NOMO-1 (cell line): ENCODE results near the gene ZNF417.
"Not testable (repeated sequence)": the region's sequence is repeated elsewhere in the genome, so short reads cannot be mapped to it uniquely, and the experiment has no call there.

Source experiments
- DNase-seq, 2 experiments: peaks; one replicate each; lab custom pipeline; 2025; ENCODE audit not compliant: unreplicated experiment in 2 of 2; lab: John Stamatoyannopoulos, UW

The ZNF417 gene

GRCh38 chr19:57888107-57888559 lies 28.3 kb downstream of the ZNF417 start:
- no peak for DNase-seq

DNA sequence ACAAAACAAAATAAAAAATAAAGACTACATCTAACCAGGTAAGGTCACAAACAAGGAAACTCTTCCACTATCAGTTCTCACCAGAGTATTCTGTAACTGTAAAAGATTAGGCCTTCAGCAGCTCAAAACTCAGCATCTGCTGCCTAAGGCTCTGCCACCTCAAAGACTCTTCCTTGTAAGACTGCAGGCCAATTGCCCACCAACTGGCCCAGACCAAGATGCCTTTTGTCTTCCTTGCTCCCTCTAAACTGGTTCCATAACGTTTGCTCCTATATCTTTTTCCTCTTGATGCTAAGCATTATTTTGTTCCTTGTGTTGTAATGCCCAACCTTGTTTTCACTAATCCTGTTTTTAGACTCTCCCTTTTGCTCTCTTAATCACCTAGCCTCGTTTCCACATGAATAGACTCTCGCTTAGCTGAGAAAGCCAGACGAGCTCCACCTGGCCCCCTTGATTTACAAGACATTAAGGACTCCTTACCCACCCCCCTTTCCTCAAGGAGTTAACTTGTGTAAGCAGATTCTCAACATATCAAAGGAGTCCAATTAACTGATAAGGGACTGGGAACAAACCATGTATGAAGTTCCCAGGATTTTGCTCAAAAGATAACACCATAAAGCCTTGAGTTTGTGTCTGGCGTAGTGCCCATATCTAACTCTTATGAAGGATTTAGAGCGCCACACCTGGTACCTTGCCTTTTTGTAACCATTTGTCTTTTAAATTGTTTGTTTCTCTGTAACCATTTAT lies 29.0 kb downstream of the ZNF417 start:
- DNase-seq, result no peak

DNA sequence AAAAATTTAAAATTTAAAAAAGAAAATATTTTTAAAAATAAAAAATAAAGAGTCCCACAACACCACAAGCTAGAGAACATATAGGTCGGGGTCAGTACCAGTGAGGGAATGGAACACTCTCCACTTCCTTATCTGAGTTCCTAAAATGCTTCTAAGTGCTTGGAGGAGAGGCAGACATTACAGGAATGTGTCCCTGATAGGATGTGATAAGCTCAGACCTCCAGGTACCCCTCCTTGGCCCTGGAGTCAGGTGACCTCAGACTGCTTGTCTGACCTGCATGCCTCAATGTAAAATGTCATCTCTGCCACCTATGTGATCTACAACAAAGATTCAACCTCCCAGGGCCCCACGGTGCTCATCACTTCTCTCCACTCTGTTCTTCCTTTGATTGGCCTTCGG lies 30.3 kb downstream of the ZNF417 start:
- DNase-seq, result no peak

- DNase-seq, result not testable (repeated sequence)
These were observed 42.3 kb downstream of the ZNF417 start for GRCh38 chr19:57873883-57874799.

DNA sequence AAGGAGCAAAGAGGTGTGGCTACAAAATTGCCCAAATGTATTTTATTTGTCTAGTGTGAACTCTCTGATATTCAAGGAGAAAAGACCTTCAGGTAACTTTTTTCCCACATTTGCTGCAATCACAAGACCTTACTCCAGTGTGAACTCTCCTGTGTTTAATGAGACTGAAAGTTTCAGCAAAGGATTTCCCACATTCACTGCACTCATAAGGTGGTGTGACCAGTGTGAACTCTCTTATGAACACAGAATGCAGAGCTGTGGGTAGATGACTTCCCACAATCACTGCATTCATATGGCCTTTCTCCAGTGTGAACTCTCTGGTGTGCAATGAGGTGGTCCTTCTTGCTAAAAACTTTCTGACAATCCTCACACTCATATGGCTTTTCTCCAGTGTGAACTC lies 43.9 kb downstream of the ZNF417 start:
- DNase-seq, result no peak

- no peak for DNase-seq
These were observed 46.2 kb downstream of the ZNF417 start for GRCh38 chr19:57870225-57870624.

DNA sequence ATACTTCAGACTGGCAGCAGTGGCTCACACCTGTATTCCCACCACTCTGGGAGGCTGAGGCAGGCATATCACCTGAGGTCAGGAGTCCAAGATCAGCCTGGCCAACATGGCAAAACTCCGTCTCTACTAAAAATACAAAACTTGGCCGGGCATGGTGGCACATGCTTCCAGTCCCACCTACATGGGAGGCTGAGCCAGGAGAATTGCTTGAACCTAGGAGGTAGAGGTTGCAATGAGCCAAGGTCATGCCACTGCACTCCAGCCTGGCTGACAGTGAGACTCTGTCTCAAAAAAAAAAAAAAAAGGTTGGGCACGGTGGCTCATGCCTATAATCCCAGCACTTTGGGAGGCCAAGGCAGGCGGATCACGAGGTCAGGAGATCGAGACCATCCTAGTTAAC lies 46.7 kb downstream of the ZNF417 start:
- not testable (repeated sequence) for DNase-seq

DNA sequence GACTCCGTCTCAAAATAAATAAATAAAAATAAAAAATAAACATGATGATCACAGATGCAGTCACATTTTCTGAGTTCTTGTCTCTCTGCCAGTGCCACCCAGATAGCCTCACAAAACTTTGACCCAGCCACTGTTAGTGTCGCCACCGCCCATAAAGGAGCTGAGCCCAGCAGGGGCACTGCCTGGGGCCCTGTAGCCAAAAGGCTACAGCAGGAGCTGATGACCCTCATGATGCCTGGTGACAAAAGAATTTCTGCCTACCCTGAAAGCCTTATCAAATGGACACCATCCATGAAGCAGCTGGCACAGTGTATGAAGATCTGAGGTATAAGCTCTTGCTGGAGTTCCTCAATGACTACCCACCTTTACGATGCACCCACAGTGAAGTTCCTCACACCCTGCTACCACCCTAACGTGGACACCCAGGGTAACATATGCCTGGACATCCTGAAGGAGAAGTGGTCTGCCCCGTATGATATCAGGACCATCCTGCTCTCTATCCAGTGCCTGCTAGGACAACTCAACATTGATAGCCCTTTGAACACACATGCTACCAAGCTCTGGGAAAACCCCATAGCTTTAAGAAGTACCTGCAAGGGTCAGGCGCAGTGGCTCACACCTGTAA lies 48.4 kb downstream of the ZNF417 start:
- DNase-seq, result no peak
